ENCODE results near the gene CLCF1.

The CLCF1 gene

DNA sequence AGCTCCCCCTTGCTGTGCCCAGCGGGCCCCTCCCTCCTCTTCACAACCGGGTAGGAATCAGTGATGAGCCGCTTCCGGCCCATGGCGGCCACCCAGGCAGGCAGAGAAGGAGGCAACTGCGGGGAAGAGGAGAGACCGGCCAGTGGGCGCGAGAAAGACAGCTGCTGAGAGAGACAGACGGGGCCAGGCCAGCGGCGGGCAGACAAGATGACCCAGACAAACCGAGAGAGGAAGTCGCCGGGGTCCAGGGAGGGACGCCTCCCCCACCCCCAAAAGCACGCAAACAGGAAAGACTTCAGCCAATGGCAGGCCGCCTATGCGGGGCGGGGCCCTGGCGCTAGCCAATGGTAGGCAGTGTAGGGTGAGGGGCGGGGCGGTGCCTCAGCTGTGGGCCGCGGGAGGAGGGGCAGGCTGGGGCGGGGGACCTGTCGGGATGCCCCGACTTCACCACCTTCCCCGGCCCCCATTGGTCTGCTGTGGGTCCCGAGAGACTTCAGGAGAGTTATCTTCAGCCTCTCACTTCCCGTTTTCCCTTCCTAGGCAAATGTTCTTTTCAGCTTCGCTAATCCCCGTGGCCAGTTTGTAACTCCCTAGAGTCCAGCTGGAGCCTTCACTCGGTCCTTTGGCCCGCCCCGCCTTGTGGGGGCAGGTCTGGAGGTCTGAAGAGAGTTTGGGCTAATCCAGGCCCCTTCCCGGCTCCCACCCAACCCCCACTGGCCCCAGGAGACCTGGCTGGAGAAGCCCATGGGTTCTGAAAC is 19.9 kb downstream of the CLCF1 start, which contains the start of gene POLD4:
POLD4 (minus strand) TSS at position 230 of the 758 bp plus-strand sequence; CDS start at position 83, 147 bp downstream.
- no peaks in the 10 kb centered on the region for H3K27me3 ChIP-seq
- H3K9me3 ChIP-seq, result no peaks in the 10 kb centered on the region
- DNase-seq, result peak; percentile 99 to 100
- TF ChIP-seq, protein P1, sequence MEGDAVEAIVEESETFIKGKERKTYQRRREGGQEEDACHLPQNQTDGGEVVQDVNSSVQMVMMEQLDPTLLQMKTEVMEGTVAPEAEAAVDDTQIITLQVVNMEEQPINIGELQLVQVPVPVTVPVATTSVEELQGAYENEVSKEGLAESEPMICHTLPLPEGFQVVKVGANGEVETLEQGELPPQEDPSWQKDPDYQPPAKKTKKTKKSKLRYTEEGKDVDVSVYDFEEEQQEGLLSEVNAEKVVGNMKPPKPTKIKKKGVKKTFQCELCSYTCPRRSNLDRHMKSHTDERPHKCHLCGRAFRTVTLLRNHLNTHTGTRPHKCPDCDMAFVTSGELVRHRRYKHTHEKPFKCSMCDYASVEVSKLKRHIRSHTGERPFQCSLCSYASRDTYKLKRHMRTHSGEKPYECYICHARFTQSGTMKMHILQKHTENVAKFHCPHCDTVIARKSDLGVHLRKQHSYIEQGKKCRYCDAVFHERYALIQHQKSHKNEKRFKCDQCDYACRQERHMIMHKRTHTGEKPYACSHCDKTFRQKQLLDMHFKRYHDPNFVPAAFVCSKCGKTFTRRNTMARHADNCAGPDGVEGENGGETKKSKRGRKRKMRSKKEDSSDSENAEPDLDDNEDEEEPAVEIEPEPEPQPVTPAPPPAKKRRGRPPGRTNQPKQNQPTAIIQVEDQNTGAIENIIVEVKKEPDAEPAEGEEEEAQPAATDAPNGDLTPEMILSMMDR (IDR thresholded peaks at IDR 0.05), result peak in 1 of 2 experiments; percentile 4
- no peaks in the 10 kb centered on the region for H3K36me3 ChIP-seq
- intact Hi-C loops (cut with DNase I; ENCODE audit: low total_unique reads), result loop anchor here (2.0 to 5.0 kb wide), 2 partner anchors 21 to 154 kb away; partner anchors contain the start of genes CDK2AP2 and PITPNM1
- H3K4me3 ChIP-seq, result peak within 1 kb of the TSS; percentile 65 to 85
- peaks cover 8 to 72% (median 60%) of the 10 kb centered on the region in 4 donors for H3K4me1 ChIP-seq
- H3K27ac ChIP-seq, result peak within 1 kb of the TSS; percentile 96 to 97

DNA sequence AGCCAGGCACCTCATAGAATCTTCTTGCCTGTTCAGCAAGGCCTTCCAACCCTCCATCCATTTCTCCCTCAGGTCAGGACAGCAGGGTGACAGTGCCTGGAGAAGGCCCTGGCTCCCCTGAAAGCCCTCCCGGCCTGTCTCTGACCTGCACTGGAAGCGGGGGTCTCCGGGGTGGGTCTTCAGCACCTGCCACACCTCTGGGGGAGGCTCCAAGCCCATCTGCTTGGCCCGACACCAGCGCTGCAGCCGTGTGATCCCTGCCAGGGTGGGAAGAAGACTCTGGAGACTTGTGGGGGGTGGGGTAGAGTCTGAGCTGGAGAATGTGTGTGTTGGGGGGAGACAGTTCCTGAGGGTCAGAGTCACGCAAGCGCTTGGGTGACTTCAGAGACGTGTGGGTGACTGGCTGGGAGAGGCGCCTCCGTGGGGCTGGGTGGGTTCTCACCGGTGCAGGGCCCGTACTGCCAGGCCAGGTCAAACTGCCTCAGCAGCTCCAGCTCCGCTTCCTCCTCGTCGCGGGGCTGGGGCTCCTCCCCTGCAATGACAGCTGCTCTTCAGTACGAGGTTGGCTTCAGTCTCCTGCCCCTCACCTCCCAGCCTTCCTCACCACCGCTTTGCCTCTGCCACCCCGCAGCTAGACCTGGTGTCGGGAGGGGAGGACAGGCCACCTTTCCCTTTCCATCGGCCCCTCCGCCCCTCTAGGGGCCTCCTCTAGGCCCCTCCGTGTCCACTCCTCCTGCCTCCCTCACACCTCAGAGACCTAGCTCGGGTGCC is 20.7 kb downstream of the CLCF1 start:
- peak in 1 of 2 donors; percentile 78 for DNase-seq
- Histone ChIP-seq H3K27me3 (no peaks in the 10 kb centered on the region), H3K36me3 (no peaks in the 10 kb centered on the region), H3K4me3 (peak overlapping the region; percentile 65 to 85), H3K4me1 (peaks cover 8 to 65% (median 60%) of the 10 kb centered on the region in 4 donors), H3K9me3 (no peaks in the 10 kb centered on the region), H3K27ac (peak overlapping the region; percentile 96 to 97)
- intact Hi-C loops (cut with DNase I; ENCODE audit: low total_unique reads), result loop anchor here (5.0 kb wide), 1 partner anchor 155 kb away; the partner anchor contains the start of genes CDK2AP2 and PITPNM1
- TF ChIP-seq, protein P1 (IDR thresholded peaks at IDR 0.05), result no peak

- peak in 1 of 2 donors; percentile 41 for DNase-seq
- Histone ChIP-seq H3K36me3 (no peaks in the 10 kb centered on the region), H3K4me3 (peak overlapping the region; percentile 65 to 85), H3K27me3 (no peaks in the 10 kb centered on the region), H3K4me1 (peaks cover 8 to 56% (median 49%) of the 10 kb centered on the region in 4 donors), H3K27ac (peak overlapping the region; percentile 96 to 97), H3K9me3 (no peaks in the 10 kb centered on the region)
- intact Hi-C loops (cut with DNase I; ENCODE audit: low total_unique reads), result loop anchor here (5.0 kb wide), 1 partner anchor 156 kb away; the partner anchor contains the start of genes CDK2AP2 and PITPNM1
- TF ChIP-seq, protein P1 (IDR thresholded peaks at IDR 0.05), result peak; percentile 90 to 97
These were observed 22.0 kb downstream of the CLCF1 start for GRCh38 chr11:67351275-67352005.

DNA sequence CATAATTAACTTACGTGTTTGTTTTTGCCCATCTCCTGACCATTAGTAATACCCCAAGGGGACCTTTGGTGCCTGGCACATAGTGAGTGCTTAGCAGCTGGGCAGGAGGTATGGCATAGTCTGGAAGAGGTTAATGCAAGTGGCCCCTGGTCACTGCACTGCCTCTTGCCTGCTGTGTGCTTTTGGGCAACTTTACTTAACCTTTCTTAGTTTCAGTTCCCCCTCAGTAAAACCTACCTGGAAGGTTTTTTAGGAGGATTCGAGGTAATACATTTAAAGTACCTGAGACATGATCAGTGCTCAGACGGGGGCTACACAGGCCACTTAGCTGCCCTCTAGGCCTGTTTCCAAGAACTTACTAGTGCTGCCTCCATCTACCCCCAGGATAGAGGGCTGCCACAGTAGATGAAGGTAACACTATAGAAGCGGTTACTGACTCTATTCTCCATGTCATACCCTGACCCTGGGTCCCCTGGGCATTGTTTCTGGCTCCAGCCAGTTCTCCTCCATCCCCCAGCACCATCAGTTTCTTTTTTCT is 23.4 kb downstream of the CLCF1 start:
- peak overlapping the region in 1 of 2 donors; percentile 22 for H3K27ac ChIP-seq
- TF ChIP-seq, protein P1 (IDR thresholded peaks at IDR 0.05), result no peak
- no peak overlapping the region for H3K4me3 ChIP-seq
- no peaks in the 10 kb centered on the region for H3K9me3 ChIP-seq
- peak in 1 of 2 donors; percentile 56 for DNase-seq
- no peaks in the 10 kb centered on the region for H3K27me3 ChIP-seq
- intact Hi-C loops (cut with DNase I; ENCODE audit: low total_unique reads), result loop anchor here (2.0 to 5.0 kb wide), 2 partner anchors 33 to 157 kb away; partner anchors contain the start of genes CDK2AP2 and PITPNM1
- H3K36me3 ChIP-seq, result no peaks in the 10 kb centered on the region
- H3K4me1 ChIP-seq, result peaks cover 2 to 53% (median 34%) of the 10 kb centered on the region in 4 donors
